NT2/D1 (cell line): ENCODE measurements around the gene MEGF10.
"Not testable (repeated sequence)": the region's sequence is repeated elsewhere in the genome, so short reads cannot be mapped to it uniquely, and the experiment has no call there.

Source experiments
- SUZ12 ChIP-seq: IDR thresholded peaks from 2 replicates; pipeline ENCODE4 v1.6.1; 2011; ENCODE audit not compliant: insufficient read length, insufficient read depth; ENCODE audit errors: extremely low read depth
- YY1 ChIP-seq: IDR thresholded peaks from 2 replicates; pipeline ENCODE4 v1.6.1; 2011; ENCODE audit not compliant: insufficient read length, insufficient read depth

GRCh38 chr5:127296894-127297293, 6.3 kb downstream of the MEGF10 start:
- not testable (repeated sequence) for TF ChIP-seq SUZ12, YY1
